ENCODE measurements around the gene SIL1. TPM values are rescaled to one million over a fixed set of nuclear protein-coding genes. Genes with fewer than 3 reads are reported as not detected.
"Not testable (repeated sequence)": the region's sequence is repeated elsewhere in the genome, so short reads cannot be mapped to it uniquely, and the experiment has no call there.

Gene SIL1
- total RNA-seq, 2 experiments from 2014 or later = 27.2 to 30.3 TPM

DNA sequence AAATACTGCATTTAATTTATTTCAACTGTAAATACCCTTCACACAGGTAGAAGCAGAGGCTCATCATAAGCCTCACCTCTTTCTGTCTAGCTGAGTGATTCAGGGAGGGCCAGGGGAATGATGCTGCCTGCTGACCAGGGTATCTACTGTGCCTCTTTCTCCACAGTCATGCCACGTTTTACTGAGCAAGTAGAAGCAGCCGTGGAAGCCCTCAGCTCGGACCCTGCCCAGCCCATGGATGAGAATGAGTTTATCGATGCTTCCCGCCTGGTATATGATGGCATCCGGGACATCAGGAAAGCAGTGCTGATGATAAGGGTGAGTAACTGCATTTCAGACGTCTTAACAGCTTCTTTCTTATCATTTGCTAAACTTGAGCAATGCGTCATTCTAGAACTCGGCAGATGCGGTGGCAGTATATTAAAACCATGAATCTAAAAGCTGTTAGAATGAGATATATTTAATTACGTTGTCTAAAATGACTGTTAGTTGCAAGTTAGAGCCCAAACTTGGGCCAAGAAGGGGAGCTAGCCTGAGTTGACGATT is 273.0 kb downstream of the SIL1 start:
- intact Hi-C loops (cut with micrococcal nuclease) = no loop called here
- no peak overlapping the region for H3K4me3 Mint-ChIP-seq
- H3K9me3 Mint-ChIP-seq = no peaks in the 10 kb centered on the region
- peaks cover 7% of the 10 kb centered on the region for H3K36me3 Mint-ChIP-seq
- no peaks in the 10 kb centered on the region for H3K4me1 Mint-ChIP-seq (ENCODE audit: low read depth)
- no peaks in the 10 kb centered on the region for H3K27me3 Mint-ChIP-seq
- POLR2A ChIA-PET = no interaction called here
- H3K27ac Mint-ChIP-seq = no peak overlapping the region
- CTCF ChIA-PET = no interaction called here
- no peak for DNase-seq

GRCh38 chr5:138922494-138922893 is 275.7 kb downstream of the SIL1 start:
- POLR2A ChIA-PET = no interaction called here
- Mint-ChIP-seq H3K27me3 (no peaks in the 10 kb centered on the region), H3K36me3 (peaks cover 7% of the 10 kb centered on the region), H3K9me3 (no peaks in the 10 kb centered on the region), H3K27ac (no peak overlapping the region), H3K4me3 (no peak overlapping the region), H3K4me1 (ENCODE audit: low read depth) (no peaks in the 10 kb centered on the region)
- CTCF ChIA-PET = no interaction called here
- DNase-seq = no peak
- intact Hi-C loops (cut with micrococcal nuclease) = no loop called here

GRCh38 chr5:138921362-138921761 is 276.8 kb downstream of the SIL1 start:
- H3K36me3 Mint-ChIP-seq; CTCF ChIA-PET; intact Hi-C loops (cut with micrococcal nuclease); POLR2A ChIA-PET; H3K4me3 Mint-ChIP-seq; H3K27ac Mint-ChIP-seq; H3K9me3 Mint-ChIP-seq; DNase-seq; H3K27me3 Mint-ChIP-seq; H3K4me1 Mint-ChIP-seq (ENCODE audit: low read depth): not testable (repeated sequence)

GRCh38 chr5:138920181-138920580 is 278.0 kb downstream of the SIL1 start:
- Mint-ChIP-seq H3K27me3 (no peaks in the 10 kb centered on the region), H3K36me3 (peaks cover 2% of the 10 kb centered on the region), H3K4me1 (ENCODE audit: low read depth) (no peaks in the 10 kb centered on the region), H3K4me3 (no peak overlapping the region), H3K9me3 (no peaks in the 10 kb centered on the region), H3K27ac (no peak overlapping the region)
- DNase-seq = no peak
- intact Hi-C loops (cut with micrococcal nuclease) = no loop called here
- CTCF ChIA-PET = no interaction called here
- POLR2A ChIA-PET = no interaction called here

- no peaks in the 10 kb centered on the region for H3K27me3 Mint-ChIP-seq
- ChIA-PET CTCF (no interaction called here), POLR2A (no interaction called here)
- H3K4me1 Mint-ChIP-seq (ENCODE audit: low read depth) = no peaks in the 10 kb centered on the region
- intact Hi-C loops (cut with micrococcal nuclease) = no loop called here
- H3K36me3 Mint-ChIP-seq = no peaks in the 10 kb centered on the region
- no peak overlapping the region for H3K27ac Mint-ChIP-seq
- no peaks in the 10 kb centered on the region for H3K9me3 Mint-ChIP-seq
- no peak for DNase-seq
- H3K4me3 Mint-ChIP-seq = no peak overlapping the region
Observed at GRCh38 chr5:138918686-138919085, 279.5 kb downstream of the SIL1 start.

DNA sequence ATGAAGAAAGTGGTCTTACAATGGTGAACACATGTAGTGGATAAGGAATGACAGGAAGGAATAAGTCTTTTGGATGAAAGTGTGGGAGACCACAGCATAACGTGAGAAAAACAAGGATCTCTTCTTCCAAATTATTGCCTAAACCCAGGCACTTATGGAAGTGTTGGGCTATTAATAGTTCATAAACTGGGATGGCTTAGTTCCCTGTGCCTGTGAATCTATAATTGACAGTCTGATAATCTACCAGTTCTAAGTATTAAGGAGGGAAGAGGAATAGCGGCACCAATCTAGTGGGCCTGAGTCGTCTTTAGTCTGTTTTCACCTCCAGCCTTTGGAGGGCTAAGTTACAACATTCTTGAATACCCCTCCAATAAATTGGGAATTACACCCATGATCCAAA is 283.8 kb downstream of the SIL1 start:
- Mint-ChIP-seq H3K27ac (no peak overlapping the region), H3K9me3 (no peaks in the 10 kb centered on the region), H3K4me1 (ENCODE audit: low read depth) (no peaks in the 10 kb centered on the region), H3K27me3 (no peaks in the 10 kb centered on the region), H3K36me3 (no peaks in the 10 kb centered on the region), H3K4me3 (no peak overlapping the region)
- intact Hi-C loops (cut with micrococcal nuclease) = no loop called here
- ChIA-PET POLR2A (no interaction called here), CTCF (no interaction called here)
- no peak for DNase-seq

- no peaks in the 10 kb centered on the region for H3K4me1 Mint-ChIP-seq (ENCODE audit: low read depth)
- POLR2A ChIA-PET = no interaction called here
- CTCF ChIA-PET = no interaction called here
- H3K9me3 Mint-ChIP-seq = no peaks in the 10 kb centered on the region
- intact Hi-C loops (cut with micrococcal nuclease) = no loop called here
- no peak for DNase-seq
- H3K4me3 Mint-ChIP-seq = no peak overlapping the region
- no peaks in the 10 kb centered on the region for H3K27me3 Mint-ChIP-seq
- no peak overlapping the region for H3K27ac Mint-ChIP-seq
- no peaks in the 10 kb centered on the region for H3K36me3 Mint-ChIP-seq
Observed at GRCh38 chr5:138913773-138914172, 284.4 kb downstream of the SIL1 start.

- Mint-ChIP-seq H3K4me1 (ENCODE audit: low read depth) (no peaks in the 10 kb centered on the region), H3K36me3 (no peaks in the 10 kb centered on the region), H3K27ac (no peak overlapping the region), H3K27me3 (no peaks in the 10 kb centered on the region), H3K4me3 (no peak overlapping the region), H3K9me3 (no peaks in the 10 kb centered on the region)
- POLR2A ChIA-PET = no interaction called here
- intact Hi-C loops (cut with micrococcal nuclease) = no loop called here
- CTCF ChIA-PET = interaction anchor here (0.9 kb wide), 1 partner anchor 24 kb away, joined by 3 read pairs; no protein-coding TSS in a partner anchor
- no peak for DNase-seq
Observed at GRCh38 chr5:138912093-138912492, 286.1 kb downstream of the SIL1 start.

- Mint-ChIP-seq H3K36me3 (no peaks in the 10 kb centered on the region), H3K27ac (no peak overlapping the region), H3K4me1 (ENCODE audit: low read depth) (no peaks in the 10 kb centered on the region), H3K9me3 (no peaks in the 10 kb centered on the region), H3K4me3 (no peak overlapping the region), H3K27me3 (no peaks in the 10 kb centered on the region)
- DNase-seq = no peak
- ChIA-PET POLR2A (no interaction called here), CTCF (interaction anchor here (0.9 kb wide), 1 partner anchor 24 kb away, joined by 3 read pairs; no protein-coding TSS in a partner anchor)
- intact Hi-C loops (cut with micrococcal nuclease) = no loop called here
Observed at GRCh38 chr5:138911441-138911840, 286.7 kb downstream of the SIL1 start.

DNA sequence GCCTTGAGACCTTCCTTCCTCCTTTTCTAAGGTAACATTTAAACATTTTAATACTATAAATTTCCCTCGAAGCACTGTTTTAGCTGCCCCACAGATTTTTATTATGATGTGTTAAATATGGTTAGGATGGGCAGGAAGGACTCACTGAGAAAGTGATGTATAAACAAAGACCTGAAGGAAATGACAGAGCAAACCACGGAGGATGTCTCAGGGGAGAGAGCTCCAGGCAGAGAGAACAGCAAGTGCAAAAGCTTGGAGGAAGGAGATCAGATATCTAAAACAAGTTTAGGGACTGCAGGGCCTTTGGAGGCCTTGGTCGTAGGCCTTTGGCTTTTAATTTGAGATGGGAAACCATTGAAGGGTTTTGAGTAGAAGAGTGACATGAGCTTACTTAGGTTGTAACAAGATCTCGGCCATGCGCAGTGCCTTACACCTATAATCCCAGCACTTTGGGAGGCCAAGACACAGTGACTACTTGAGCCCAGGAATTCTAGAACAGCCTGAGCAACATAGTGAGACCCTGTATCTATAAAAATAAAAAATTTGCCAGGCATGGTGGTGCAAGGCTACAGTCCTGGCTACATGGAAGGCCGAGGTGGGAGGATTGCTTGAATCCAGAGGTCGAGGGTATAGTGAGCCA is 287.5 kb downstream of the SIL1 start:
- Mint-ChIP-seq H3K9me3 (no peaks in the 10 kb centered on the region), H3K36me3 (no peaks in the 10 kb centered on the region), H3K4me3 (no peak overlapping the region), H3K27me3 (no peaks in the 10 kb centered on the region), H3K27ac (no peak overlapping the region), H3K4me1 (ENCODE audit: low read depth) (no peaks in the 10 kb centered on the region)
- intact Hi-C loops (cut with micrococcal nuclease) = no loop called here
- DNase-seq = no peak
- ChIA-PET POLR2A (no interaction called here), CTCF (no interaction called here)

DNA sequence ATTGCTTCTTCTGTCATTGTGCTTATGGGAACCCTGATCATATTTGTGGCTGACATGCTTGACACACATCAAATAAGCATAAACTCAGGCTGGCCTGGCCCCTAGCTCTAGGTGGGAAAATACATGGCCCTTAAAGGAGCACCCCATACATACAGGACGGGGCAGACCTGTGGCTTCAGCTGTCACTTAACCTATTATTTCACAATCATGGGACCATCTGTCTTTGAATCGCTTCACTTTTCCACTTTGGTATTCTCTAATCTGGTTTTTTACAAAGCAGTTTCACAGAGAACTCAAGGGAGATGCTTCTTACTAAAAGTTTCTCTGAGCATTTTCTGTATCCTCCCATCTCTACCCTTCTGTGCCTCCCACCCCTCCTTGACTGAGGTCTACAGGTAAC is 288.4 kb downstream of the SIL1 start:
- no peak for DNase-seq
- H3K4me1 Mint-ChIP-seq (ENCODE audit: low read depth) = no peaks in the 10 kb centered on the region
- ChIA-PET CTCF (no interaction called here), POLR2A (no interaction called here)
- H3K9me3 Mint-ChIP-seq = no peaks in the 10 kb centered on the region
- H3K27me3 Mint-ChIP-seq = no peaks in the 10 kb centered on the region
- H3K4me3 Mint-ChIP-seq = no peak overlapping the region
- intact Hi-C loops (cut with micrococcal nuclease) = no loop called here
- no peak overlapping the region for H3K27ac Mint-ChIP-seq
- no peaks in the 10 kb centered on the region for H3K36me3 Mint-ChIP-seq

- no peak for DNase-seq
- H3K9me3 Mint-ChIP-seq = no peaks in the 10 kb centered on the region
- H3K4me3 Mint-ChIP-seq = no peak overlapping the region
- intact Hi-C loops (cut with micrococcal nuclease) = no loop called here
- ChIA-PET POLR2A (no interaction called here), CTCF (no interaction called here)
- H3K27ac Mint-ChIP-seq = no peak overlapping the region
- peaks cover 2% of the 10 kb centered on the region for H3K27me3 Mint-ChIP-seq
- H3K36me3 Mint-ChIP-seq = peaks cover 12% of the 10 kb centered on the region
- peaks cover 6% of the 10 kb centered on the region for H3K4me1 Mint-ChIP-seq (ENCODE audit: low read depth)
Observed at GRCh38 chr5:138905541-138905940, 292.6 kb downstream of the SIL1 start.

GRCh38 chr5:138903130-138903775 is 294.9 kb downstream of the SIL1 start:
- ChIA-PET POLR2A (no interaction called here), CTCF (no interaction called here)
- H3K4me3 Mint-ChIP-seq = no peak overlapping the region
- peaks cover 15% of the 10 kb centered on the region for H3K36me3 Mint-ChIP-seq
- DNase-seq = no peak
- peaks cover 10% of the 10 kb centered on the region for H3K4me1 Mint-ChIP-seq (ENCODE audit: low read depth)
- H3K9me3 Mint-ChIP-seq = no peaks in the 10 kb centered on the region
- peaks cover 2% of the 10 kb centered on the region for H3K27me3 Mint-ChIP-seq
- intact Hi-C loops (cut with micrococcal nuclease) = no loop called here
- no peak overlapping the region for H3K27ac Mint-ChIP-seq

All from activated CD4-positive, alpha-beta memory T cell treated with anti-CD3 and anti-CD28 coated beads for 36 hours (primary cell).